ELR (cell line): ENCODE data around the gene PHKG2.

ENCODE experiments used
- DNase-seq: peaks from one replicate; pipeline ENCODE4 v3.0.0-alpha.2; 2015; ENCODE audit warnings: low read depth

PHKG2 gene

DNA sequence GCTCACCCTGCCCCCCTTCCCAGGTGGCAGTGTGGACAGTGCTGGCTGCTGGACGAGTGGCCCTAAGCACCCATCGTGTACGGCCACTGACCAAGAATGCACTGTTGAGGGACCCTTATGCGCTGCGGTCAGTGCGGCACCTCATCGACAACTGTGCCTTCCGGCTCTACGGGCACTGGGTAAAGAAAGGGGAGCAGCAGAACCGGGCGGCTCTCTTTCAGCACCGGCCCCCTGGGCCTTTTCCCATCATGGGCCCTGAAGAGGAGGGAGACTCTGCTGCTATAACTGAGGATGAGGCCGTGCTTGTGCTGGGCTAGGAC, 8.5 kb downstream of the PHKG2 start:
- DNase-seq = no peak

DNA sequence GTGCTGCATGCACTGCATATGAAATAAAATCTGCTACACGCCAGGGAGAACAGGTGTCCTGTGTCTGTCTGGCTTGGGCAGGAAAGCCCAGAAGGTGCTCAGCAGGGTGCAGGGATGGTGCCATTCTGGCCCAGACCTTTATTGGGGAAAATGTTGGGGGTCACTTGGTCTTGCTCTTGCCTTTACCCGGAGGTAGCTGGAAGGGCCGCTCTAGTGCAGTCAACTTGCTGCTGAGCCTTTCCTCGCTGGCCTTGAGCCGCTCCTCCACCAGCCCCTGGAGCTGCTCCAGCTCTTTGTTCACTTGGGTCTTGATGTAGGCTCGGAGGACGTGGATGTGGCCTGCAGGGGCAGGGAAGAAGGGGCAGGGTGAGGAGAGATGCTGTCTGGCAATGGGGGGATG, 9.1 kb downstream of the PHKG2 start:
- no peak for DNase-seq

DNA sequence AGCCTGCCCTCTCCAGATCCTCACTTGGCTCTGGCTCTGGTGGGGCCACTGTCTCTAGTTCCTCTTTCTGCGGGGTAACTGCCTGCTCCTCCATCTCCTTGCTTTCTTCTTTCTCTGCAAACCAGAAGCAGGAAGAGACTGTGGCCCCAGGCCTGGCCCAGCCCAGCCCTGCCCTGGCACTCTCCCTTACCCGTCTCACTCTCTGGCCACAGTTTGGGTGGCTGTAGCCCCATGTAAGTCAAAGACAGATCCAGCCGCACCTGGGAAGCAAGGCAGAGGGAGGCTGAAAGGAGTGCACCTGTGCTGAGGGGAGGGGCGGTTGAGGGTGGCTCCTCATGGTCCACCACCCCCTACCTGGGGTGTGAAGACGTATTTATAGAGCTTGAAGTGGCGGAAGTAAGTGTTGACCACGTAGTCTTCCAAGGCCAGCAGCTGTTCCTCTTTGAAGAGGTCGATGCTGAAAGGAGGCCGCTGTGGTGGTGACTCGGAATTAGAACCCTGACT, 10.8 kb downstream of the PHKG2 start:
- DNase-seq = no peak

DNA sequence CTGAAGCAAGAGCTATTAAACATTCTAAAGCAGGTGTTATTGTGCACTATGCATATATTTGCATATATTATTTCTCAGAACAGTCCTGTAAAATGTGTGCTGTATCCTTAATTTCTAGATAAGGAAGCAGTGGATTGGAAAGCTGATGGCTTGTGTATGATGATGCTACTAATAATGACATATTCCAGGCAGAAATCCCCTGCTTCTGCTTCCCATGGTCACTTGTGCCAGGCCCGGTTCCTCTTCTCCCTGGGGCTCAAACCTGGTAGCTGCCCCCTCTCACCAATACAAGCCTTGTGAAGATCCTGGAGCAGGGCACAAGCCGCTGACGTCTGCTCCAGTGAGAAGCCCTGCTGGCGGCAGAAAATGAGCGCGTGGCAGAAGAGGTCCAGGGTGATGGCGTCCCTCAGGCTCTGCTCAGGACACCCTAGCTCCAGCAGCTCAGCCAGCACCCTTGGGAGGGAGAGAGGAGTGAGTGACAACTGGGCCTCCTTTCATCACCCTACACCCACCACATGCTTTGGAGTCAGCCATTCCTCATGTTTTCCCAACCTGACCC, 11.9 kb downstream of the PHKG2 start:
- DNase-seq = no peak

DNA sequence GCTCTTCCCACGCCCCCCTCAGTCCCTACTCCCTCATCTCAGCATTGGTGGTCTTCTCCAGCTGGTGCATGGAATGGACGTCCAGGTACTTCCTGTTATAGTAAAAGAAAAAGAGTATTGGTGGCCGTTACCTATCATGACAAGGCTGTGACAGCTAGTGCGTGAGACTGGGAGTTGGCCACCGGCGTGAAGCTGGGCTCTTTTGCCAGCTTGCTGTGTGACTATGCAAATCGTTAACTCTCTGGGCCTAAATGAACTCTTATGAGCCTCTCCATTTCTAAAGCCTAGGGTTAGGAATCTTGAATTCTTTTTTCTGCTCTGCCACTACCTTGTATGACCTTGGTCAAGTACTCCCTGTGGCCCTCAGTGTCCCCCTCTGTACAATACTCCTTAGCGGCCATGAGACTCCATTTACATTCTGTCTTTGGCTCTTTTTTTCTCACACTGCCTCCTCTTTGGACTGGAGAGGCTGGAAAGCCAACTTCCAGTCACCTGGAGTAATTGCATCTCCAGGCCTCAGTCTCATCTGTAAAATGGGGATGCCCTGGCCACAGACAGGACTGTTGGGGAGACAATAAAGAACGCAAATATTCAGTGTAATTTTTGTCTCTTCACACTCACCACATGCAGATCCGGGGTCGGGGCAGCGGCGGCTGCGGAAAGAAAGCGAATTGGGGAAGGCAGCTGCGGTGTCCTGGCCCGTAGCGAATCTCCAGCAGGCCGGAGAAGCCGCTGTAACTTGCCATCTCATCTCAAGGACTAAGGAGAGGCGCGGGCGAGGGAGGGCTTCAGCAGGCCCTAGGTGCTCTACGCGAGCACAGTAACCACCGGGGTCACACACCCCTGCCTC, 12.6 kb downstream of the PHKG2 start:
- DNase-seq = no peak

DNA sequence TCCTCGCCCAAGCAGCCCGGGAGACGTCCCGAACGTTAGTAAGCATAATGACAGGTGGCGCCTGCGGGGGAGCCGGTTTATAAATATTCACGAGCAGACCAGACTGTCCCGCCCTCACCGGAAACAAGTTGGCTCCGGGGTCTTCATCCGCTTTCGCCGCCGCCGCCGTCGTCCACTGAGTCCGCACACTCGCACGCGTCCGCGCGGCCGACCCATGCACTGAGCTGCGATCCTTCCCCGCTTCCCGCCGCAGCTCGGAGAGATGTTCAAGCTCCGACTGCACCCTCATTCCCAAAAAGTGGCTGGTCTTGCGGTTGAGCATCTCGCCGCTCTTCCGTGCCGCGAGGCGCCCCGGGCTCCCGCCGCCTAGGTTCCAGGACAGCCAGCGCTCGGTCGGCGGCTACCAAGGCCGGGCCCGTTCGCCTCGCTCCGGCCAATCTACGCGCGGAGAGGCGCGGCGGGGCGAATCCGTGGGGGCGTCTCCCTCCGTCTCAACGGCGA, 13.3 kb downstream of the PHKG2 start:
- DNase-seq = peak; percentile 69

DNA sequence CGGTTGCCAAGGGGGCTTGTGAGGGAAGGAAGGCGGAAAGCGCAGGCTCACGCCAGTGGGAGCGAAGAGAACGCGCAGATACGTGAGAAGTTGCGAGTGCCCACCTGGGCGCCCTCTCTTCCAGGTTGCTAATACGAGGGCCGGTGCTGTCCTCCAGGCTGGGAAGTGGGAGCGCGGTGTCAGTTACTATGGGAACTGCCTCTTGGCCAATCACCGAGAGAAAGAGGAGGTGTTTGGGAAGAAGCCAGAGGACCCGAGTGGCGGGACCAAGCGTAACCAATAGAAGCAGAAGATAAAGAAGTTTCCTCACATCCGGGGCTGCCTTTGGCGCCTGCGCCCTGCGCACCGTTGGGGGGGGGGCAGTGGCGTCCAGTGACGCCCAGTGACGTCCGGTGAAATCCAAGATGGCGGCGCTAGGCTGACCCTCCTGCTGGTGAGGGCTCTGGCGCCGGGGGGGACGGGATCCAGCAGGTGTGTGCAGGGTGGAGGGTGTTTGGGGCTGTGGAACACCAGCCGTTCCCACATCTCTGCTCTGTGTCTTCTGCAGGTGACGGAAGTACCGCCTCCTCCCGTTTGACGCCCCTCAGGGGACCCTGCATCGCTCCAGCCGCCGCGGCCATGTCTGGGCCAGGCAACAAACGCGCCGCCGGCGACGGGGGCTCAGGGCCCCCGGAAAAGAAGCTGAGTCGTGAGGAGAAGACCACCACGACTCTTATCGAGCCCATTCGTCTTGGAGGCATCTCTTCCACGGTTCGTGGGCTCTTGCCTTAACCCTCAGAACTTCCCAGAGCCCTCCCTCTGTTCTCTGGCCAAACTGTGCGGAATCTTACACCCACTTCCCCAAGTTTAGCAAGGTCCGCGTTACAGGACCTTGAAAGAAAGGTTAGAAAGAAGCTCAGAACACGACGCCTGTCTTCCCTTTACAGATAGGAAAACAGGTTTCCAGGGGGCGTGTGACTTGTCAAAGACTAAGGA, 14.0 kb downstream of the PHKG2 start, which contains the start of the genes CFAP119 and RNF40:
Gene CFAP119, minus strand, starts transcription at position 135 of the 975 bp plus-strand sequence. CDS start 314 bp downstream, outside the sequence.
Gene RNF40, plus strand, starts transcription at position 395 of the 975 bp plus-strand sequence. Its CDS starts 224 bp downstream, at position 619.
- peak; percentile 98 for DNase-seq

DNA sequence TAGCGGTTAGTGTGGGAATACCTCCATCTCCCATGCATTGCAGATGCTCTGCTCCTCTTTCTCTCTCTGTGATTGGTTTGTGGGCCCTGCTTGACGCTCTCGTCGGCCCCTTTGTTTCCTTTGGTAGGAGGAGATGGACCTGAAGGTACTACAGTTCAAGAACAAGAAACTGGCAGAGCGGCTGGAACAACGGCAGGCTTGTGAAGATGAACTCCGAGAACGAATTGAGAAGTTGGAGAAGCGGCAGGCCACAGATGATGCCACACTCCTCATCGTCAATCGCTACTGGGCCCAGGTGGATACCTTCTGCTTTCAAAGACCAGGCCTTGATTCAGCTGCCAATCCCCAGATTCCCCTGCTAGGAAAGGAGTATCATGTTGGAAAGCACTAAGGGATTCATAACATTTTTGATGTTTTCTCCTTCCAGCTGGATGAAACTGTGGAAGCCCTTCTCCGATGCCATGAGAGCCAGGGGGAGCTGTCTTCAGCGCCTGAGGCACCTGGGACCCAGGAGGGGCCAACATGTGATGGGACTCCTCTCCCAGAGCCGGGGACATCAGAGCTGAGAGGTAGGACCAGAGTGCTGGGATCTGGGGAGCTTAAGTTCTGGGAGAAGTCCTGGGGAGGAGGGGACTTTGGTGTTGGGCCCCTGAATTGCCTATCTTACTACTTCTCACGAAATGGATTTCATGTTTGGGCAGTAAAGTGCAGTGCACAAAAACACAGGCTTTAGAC, 14.9 kb downstream of the PHKG2 start:
- no peak for DNase-seq

DNA sequence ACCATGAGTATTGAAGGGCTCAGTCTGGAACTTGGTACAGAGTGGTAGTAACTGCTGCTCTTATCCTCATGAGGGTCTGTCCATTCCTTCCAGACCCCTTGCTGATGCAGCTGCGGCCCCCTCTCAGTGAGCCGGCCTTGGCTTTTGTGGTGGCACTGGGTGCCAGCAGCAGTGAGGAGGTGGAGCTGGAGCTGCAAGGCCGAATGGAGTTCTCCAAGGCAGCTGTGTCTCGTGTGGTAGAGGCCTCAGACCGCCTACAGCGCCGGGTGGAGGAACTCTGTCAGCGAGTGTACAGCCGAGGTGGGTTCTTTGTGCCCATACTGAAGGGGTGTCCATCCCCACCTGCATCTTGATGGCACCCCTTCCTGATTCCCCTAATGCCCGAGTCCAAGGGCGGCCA, 15.9 kb downstream of the PHKG2 start:
- no peak for DNase-seq

DNA sequence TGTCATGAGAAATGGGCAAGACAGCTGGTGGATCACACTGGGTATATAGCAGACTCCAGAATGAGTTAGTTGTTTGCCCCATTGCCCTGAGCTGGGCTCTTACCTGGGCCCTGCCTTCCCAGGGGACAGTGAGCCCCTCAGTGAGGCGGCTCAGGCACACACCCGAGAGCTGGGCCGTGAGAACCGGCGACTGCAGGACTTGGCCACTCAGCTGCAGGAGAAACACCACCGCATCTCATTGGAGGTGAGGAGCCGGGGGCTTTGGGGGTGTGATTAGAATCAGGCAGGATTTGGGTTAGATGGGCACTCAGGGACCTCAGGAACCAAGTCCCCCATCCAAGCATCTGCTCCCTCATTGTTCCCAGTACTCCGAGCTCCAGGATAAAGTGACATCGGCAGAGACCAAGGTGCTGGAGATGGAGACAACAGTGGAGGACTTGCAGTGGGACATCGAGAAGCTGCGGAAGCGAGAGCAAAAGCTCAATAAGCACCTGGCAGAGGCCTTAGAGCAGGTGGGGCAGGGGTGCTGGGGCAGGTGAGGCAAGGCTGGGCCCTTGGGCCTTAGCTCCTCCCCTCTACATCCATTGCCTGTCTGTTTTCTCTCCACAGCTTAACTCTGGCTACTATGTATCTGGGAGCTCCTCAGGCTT, 16.7 kb downstream of the PHKG2 start:
- DNase-seq = no peak

DNA sequence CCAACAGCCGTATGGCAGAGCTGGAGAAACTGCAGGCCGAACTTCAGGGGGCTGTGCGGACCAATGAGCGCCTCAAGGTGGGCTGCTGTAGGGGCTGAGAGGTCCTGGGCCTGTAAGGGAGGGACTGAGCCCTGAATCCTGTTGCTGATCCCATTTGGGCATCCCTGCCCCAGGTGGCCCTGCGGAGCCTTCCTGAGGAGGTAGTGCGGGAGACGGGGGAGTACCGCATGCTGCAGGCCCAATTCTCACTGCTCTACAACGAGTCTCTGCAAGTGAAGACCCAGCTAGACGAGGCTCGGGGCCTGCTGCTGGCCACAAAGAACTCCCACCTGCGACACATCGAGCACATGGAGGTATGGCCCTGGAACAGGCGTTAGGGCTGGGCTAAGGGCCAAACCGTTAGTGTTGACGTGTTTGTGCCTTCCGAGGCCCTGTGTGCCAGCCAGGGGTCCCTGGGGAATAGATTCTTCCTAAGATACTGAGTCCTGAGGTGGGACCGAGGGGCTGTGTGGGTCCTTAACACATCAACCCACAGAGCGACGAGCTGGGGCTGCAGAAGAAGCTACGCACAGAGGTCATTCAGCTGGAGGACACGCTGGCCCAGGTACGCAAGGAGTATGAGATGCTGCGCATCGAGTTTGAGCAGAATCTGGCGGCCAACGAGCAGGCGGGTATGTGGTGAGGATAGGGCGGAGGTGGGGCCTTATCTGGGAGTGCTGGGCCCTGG, 18.1 kb downstream of the PHKG2 start:
- no peak for DNase-seq

DNA sequence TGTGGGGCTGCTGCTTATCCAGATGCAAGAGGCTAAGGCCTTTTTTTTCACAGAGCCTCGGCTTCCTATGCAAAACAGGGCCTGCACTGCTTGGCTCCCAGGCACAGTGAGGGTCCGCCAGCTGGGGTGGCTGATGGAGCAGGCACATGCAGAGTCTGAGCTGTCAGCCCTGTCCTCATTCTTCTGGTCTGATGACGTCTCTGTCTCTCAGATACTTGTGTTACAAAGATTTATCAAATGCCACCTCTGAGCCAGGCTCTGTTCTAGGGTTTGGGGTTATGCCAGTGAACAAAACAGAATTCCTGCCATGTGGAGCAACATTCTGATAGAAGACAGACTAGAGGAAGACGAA, 18.7 kb downstream of the PHKG2 start:
- no peak for DNase-seq

DNA sequence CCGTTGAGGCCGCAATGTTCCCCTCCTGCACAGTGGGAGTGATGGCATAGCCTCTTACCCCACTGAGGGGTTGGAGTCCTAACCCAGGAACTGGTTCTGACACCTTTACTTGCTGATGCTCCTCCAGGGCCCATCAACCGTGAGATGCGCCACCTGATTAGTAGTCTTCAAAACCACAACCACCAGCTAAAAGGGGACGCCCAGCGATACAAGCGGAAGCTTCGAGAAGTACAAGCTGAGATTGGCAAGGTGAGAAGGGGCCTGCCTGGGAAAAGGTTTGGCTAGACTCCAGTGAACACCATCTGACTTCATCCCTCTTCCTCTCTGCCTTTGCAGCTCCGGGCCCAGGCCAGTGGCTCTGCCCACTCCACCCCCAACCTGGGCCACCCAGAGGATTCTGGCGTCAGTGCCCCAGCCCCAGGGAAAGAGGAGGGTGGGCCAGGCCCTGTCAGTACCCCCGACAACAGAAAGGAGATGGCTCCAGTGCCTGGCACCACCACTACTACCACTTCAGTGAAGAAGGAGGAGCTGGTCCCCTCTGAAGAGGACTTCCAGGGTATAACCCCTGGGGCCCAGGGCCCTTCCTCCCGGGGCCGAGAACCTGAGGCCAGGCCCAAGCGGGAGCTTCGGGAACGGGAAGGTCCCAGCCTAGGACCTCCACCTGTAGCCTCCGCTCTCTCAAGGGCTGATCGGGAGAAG, 19.7 kb downstream of the PHKG2 start:
- no peak for DNase-seq

DNA sequence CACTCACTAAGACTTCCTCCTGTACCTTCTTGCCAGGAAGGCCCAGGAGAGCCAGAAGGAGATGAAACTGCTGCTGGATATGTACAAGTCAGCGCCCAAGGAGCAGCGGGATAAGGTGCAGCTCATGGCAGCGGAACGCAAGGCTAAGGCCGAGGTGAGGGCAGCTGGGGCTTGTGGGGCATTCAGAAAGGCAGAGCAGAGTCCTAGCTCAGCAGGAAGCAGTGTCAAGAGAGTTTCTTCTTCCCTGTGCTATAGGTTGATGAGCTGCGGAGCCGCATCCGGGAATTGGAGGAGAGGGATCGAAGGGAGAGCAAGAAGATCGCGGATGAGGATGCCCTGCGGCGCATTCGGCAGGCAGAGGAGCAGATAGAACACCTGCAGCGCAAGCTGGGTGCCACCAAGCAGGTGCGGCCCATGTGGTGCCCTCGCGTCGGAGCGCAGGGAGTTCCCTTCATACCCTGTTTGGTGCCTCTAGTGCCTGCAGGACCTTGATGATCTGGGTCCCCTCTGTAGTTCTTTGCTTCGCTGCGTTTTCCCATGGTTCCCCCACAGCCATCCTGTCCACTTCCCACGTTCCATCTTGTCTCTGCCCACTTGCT, 20.5 kb downstream of the PHKG2 start:
- DNase-seq = no peak

DNA sequence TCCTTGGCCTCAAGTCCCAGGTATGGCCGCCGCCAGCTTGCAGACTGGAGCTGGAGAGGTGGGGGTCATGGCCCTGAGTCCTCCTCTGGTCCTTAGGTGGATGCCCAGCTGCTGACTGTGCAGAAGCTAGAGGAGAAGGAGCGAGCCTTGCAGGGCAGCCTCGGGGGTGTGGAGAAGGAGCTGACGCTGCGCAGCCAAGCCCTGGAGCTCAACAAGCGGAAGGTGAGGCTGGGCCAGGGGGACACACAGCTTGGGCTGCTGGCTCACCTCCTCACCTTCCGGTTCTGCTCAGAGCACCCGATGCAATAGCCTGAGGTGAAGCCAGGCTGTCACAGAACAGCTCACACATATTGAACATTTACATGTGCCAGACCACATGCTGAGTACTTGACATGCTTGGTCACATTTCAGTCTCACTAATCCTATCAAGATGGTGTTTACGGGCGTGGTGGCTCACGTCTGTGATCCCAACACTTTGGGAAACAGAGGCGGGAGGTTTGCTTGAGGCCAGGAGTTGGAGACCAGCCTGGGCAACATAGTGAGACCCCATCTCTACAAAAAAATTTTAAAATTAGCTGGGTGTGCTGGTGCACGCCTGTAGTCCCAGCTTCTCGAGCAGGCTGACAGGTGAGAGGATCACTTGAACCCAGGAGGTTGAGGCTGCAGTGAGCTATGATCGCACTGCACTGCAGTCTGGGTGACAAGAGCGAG, 21.3 kb downstream of the PHKG2 start:
- no peak for DNase-seq

DNA sequence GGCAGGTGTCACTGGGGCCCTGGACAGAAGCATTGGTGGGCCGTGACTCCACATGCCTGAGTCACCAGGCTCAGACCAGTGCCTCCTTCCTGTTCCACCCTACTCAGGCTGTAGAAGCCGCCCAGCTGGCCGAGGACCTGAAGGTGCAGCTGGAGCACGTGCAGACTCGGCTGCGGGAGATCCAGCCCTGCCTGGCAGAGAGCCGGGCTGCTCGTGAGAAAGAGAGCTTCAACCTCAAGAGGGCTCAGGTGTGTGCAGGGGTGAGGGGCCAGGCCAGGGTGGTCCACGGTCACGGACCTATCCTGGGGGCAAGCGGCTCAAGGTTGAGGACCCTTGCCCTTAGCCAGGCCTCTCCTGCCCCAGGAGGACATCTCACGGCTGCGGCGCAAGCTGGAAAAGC, 23.5 kb downstream of the PHKG2 start:
- peak; percentile 78 for DNase-seq

DNA sequence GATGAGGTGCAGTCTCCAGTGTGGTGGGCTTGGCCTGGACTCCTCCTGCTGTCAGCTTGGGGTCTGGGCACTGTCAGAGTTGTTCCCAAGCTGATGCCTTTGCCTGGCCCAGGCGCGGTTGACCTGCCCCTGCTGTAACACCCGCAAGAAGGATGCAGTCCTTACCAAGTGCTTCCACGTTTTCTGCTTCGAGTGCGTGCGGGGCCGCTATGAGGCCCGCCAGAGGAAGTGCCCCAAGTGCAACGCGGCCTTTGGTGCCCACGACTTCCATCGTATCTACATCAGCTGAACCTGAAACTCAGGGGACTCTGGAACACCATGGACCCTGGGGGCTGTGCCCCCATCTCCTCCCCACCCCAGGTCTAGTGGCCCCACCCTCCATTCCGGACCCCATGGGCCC, 25.6 kb downstream of the PHKG2 start:
- no peak for DNase-seq

DNA sequence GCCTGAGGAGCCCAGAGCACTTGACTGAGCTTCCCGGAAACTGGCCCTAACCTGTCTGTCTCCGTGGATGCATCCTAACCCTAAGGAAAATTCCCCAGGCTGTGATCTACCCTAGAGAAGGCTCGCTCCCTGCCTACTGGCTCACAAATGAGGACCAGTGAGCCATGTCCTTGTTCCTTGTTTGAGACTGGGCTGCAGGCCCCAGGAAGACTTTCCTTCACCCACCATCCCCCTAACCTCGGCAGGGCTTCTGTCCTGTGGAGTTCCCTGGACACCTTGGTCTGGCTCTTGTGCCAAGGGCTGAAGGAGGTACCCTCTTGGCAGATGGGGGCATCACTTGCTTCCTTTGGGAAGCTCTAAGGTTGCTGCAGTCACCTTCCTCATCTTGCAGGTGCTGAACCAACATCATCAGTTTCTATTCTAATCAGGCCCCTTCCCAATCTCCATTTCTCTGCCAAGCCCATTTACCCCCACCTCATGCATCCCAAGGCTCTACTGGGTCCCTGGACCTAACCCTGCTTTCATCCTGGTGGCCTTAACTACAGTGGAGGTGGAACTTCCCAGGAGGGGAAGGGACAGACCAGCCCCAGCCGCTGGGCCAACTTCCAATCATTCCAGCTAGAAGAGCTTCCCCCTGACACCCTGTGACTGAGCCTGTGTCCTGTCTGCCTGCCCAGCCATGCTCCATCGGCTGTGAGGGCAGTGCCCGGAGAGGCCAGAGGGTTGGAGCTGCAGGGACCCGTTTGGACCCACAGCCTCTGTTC, 26.3 kb downstream of the PHKG2 start:
- no peak for DNase-seq
